Mesothelial cell of epicardium (in vitro differentiated cells): ENCODE data around the gene AGBL3. TPM values are rescaled to one million over a fixed set of nuclear protein-coding genes. Genes with fewer than 3 reads are reported as not detected.
"Not testable (repeated sequence)": the region's sequence is repeated elsewhere in the genome, so short reads cannot be mapped to it uniquely, and the experiment has no call there.

ENCODE experiments used
- DNase-seq, 2 experiments: peaks; one replicate each; pipeline ENCODE4 v3.0.0; 2021; ENCODE audit warnings: low spot score in 2 of 2; ENCODE audit not compliant: unreplicated experiment in 2 of 2
- H3K27ac Mint-ChIP-seq: 2 replicates; pipeline ENCODE4 v1.8.0; 2021; ENCODE audit warnings: mixed read lengths
- H3K27me3 Mint-ChIP-seq: 2 replicates; pipeline ENCODE4 v1.8.0; 2021; ENCODE audit warnings: low read depth, mixed read lengths
- H3K36me3 Mint-ChIP-seq: 2 replicates; pipeline ENCODE4 v1.8.0; 2021; ENCODE audit warnings: mixed read lengths
- H3K4me1 Mint-ChIP-seq: 2 replicates; pipeline ENCODE4 v1.8.0; 2021; ENCODE audit warnings: mixed read lengths
- H3K4me3 Mint-ChIP-seq: 2 replicates; pipeline ENCODE4 v1.8.0; 2021; ENCODE audit warnings: mild to moderate bottlenecking, moderate library complexity, mixed read lengths
- H3K9me3 Mint-ChIP-seq: 2 replicates; pipeline ENCODE4 v1.8.0; 2021; ENCODE audit warnings: mixed read lengths
- CTCF ChIP-seq: fragments of 200-600 bp; sonication (generic); IDR thresholded peaks from one replicate; pipeline ENCODE4 v1.5.0; 2021; ENCODE audit warnings: antibody characterized with exemption; ENCODE audit not compliant: unreplicated experiment
- total RNA-seq: library from RNA; stranded (reverse); gene quantifications from 3 replicates; pipeline ENCODE4 v1.2.1, GENCODE V29; 2021

The AGBL3 gene
- total RNA-seq, 1 donor from 2014 or later: 2.3 TPM

GRCh38 chr7:135035252-135035651 lies 48.9 kb downstream of the AGBL3 start:
- no peaks in the 10 kb centered on the region for H3K4me1 Mint-ChIP-seq

GRCh38 chr7:135067017-135067416 lies 80.7 kb downstream of the AGBL3 start:
- not testable (repeated sequence) for H3K36me3 Mint-ChIP-seq, DNase-seq, H3K4me3 Mint-ChIP-seq, H3K4me1 Mint-ChIP-seq, H3K27ac Mint-ChIP-seq, H3K27me3 Mint-ChIP-seq
- peaks cover 57% of the 10 kb centered on the region for H3K9me3 Mint-ChIP-seq

More at GRCh38 chr7:135035252-135035651, 48.9 kb downstream of the AGBL3 start:
- DNase-seq: no peak
- Mint-ChIP-seq H3K4me3 (no peak overlapping the region), H3K27ac (no peak overlapping the region), H3K27me3 (peaks cover 3% of the 10 kb centered on the region), H3K36me3 (no peaks in the 10 kb centered on the region), H3K9me3 (peaks cover 4% of the 10 kb centered on the region)
- no peak for TF ChIP-seq CTCF

GRCh38 chr7:135074096-135074495 lies 87.8 kb downstream of the AGBL3 start:
- Mint-ChIP-seq H3K36me3 (no peaks in the 10 kb centered on the region), H3K4me3 (no peak overlapping the region), H3K4me1 (no peaks in the 10 kb centered on the region), H3K27me3 (peaks cover 6% of the 10 kb centered on the region), H3K9me3 (peaks cover 7% of the 10 kb centered on the region), H3K27ac (no peak overlapping the region)
- no peak for DNase-seq
- TF ChIP-seq CTCF: no peak

GRCh38 chr7:135074531-135074930 lies 88.2 kb downstream of the AGBL3 start:
- no peaks in the 10 kb centered on the region for H3K36me3 Mint-ChIP-seq
- H3K27me3 Mint-ChIP-seq: peaks cover 6% of the 10 kb centered on the region
- no peak for DNase-seq
- peaks cover 7% of the 10 kb centered on the region for H3K9me3 Mint-ChIP-seq
- H3K4me1 Mint-ChIP-seq: no peaks in the 10 kb centered on the region
- TF ChIP-seq CTCF: no peak
- no peak overlapping the region for H3K4me3 Mint-ChIP-seq
- H3K27ac Mint-ChIP-seq: no peak overlapping the region

GRCh38 chr7:135075716-135076115 lies 89.4 kb downstream of the AGBL3 start:
- Mint-ChIP-seq H3K36me3 (no peaks in the 10 kb centered on the region), H3K9me3 (peaks cover 7% of the 10 kb centered on the region), H3K27ac (no peak overlapping the region), H3K4me3 (no peak overlapping the region), H3K4me1 (no peaks in the 10 kb centered on the region), H3K27me3 (peaks cover 6% of the 10 kb centered on the region)
- TF ChIP-seq CTCF: no peak
- no peak for DNase-seq

GRCh38 chr7:135076882-135077281 lies 90.6 kb downstream of the AGBL3 start:
- H3K27ac Mint-ChIP-seq: no peak overlapping the region
- DNase-seq: no peak
- H3K36me3 Mint-ChIP-seq: no peaks in the 10 kb centered on the region
- no peak overlapping the region for H3K4me3 Mint-ChIP-seq
- H3K9me3 Mint-ChIP-seq: peaks cover 3% of the 10 kb centered on the region
- no peaks in the 10 kb centered on the region for H3K4me1 Mint-ChIP-seq
- H3K27me3 Mint-ChIP-seq: peaks cover 6% of the 10 kb centered on the region
- no peak for TF ChIP-seq CTCF
